Measurements from ENCODE around the gene KHSRP.

Gene KHSRP

GRCh38 chr19:6442087-6442688 is 17.6 kb upstream of the KHSRP start:
- POLR2A ChIA-PET, result no interaction called here
- CTCF ChIA-PET, result no interaction called here
- TF ChIP-seq, protein P1, sequence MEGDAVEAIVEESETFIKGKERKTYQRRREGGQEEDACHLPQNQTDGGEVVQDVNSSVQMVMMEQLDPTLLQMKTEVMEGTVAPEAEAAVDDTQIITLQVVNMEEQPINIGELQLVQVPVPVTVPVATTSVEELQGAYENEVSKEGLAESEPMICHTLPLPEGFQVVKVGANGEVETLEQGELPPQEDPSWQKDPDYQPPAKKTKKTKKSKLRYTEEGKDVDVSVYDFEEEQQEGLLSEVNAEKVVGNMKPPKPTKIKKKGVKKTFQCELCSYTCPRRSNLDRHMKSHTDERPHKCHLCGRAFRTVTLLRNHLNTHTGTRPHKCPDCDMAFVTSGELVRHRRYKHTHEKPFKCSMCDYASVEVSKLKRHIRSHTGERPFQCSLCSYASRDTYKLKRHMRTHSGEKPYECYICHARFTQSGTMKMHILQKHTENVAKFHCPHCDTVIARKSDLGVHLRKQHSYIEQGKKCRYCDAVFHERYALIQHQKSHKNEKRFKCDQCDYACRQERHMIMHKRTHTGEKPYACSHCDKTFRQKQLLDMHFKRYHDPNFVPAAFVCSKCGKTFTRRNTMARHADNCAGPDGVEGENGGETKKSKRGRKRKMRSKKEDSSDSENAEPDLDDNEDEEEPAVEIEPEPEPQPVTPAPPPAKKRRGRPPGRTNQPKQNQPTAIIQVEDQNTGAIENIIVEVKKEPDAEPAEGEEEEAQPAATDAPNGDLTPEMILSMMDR (IDR thresholded peaks at IDR 0.05; ENCODE audit: insufficient read depth, low read length, missing control alignments), result no peak
- no peak for DNase-seq (ENCODE audit: low read depth, low spot score)
- no peak overlapping the region for H3K4me3 ChIP-seq (ENCODE audit: low read depth, low read length)

DNA sequence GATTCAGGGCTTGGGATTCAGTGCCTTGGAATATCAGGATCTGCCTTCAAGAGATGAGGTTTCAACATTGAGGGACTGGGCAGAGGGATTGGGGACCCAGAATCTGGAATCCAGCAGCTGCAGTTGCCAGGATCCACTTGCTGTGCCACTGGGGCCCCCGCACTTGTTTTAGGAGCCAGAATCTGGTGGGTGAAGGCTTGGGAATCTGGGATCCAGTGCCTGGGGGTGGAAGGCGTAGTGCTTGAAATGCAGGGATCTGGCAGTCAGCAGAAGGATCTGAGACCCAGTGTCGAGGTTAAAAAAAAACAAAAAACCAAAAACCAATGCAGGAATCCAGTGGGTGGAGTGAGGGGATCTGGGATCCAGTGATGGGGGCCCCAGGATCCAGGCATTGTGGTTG is 16.3 kb upstream of the KHSRP start:
- DNase-seq (ENCODE audit: low read depth, low spot score), result no peak
- no peak overlapping the region for H3K4me3 ChIP-seq (ENCODE audit: low read depth, low read length)
- ChIA-PET CTCF (no interaction called here), POLR2A (no interaction called here)
- TF ChIP-seq, protein P1 (IDR thresholded peaks at IDR 0.05; ENCODE audit: insufficient read depth, low read length, missing control alignments), result no peak

DNA sequence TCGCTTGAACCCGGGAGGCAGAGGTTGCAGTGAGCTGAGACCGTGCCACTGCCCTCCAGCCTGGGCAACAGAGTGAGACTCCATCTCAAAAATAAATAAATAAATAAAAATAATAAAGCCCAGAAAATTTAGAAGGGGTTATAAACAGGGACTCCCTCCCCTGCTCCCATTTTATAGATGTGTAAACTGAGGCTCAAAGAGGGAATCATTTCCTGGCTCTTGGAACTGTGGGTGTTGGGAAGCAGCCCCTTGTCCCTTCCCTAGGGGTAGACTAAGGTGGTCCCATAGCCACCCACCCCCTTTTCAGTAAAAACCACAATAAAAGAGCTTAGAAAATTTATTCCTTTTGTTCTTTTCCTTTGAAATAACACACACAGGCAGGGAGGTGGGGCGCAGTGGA is 15.1 kb upstream of the KHSRP start:
- TF ChIP-seq, protein P1 (IDR thresholded peaks at IDR 0.05; ENCODE audit: insufficient read depth, low read length, missing control alignments), result no peak
- ChIA-PET CTCF (no interaction called here), POLR2A (no interaction called here)
- H3K4me3 ChIP-seq (ENCODE audit: low read depth, low read length), result no peak overlapping the region
- no peak for DNase-seq (ENCODE audit: low read depth, low spot score)

DNA sequence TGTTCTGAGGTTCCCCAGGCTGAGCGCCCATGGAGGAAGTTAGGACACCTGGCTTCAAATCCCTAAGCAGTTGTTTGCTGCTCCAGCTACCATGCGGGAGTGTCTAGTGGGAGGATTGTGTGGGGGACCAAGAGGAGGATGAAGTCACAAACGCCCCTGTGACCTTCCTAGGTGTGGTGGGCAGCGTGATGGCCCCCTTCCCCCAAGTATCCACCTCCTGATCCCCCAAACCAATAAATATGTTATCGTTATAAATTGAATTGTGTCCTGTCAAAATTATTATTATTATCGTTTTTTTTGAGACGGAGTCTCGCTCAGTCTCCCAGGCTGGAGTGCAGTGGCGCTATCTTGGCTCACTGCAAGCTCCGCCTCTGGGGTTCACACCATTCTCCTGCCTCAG is 9.1 kb upstream of the KHSRP start, which contains the start of gene SLC25A41:
TSS of gene SLC25A41 (minus strand) at position 101 of the 400 bp plus-strand sequence. CDS start at position 31, 70 bp downstream.
- ChIA-PET POLR2A (no interaction called here), CTCF (no interaction called here)
- no peak within 1 kb of the TSS for H3K4me3 ChIP-seq (ENCODE audit: low read depth, low read length)
- no peak for DNase-seq (ENCODE audit: low read depth, low spot score)
- TF ChIP-seq, protein P1 (IDR thresholded peaks at IDR 0.05; ENCODE audit: insufficient read depth, low read length, missing control alignments), result no peak

DNA sequence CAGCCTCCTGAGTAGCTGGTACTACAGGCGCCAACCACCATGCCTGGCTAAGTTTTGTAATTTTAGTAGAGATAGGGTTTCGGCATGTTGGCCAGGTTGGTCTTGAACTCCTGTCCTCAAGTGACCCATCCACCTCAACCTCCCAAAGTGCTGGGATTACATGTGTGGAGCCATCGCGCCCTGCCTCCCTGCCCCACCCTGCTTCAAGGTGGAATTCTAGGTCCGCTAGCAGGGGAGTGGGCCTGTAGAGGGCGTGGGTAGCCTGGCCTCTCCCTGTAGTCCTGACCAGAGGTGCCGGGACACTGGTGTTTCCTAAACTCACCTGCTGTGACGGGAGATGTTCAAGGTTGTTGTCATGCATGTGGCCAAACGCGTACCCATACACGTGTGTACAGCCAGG is 8.6 kb upstream of the KHSRP start:
- no peak overlapping the region for H3K4me3 ChIP-seq (ENCODE audit: low read depth, low read length)
- DNase-seq (ENCODE audit: low read depth, low spot score), result no peak
- TF ChIP-seq, protein P1 (IDR thresholded peaks at IDR 0.05; ENCODE audit: insufficient read depth, low read length, missing control alignments), result no peak
- ChIA-PET POLR2A (no interaction called here), CTCF (no interaction called here)

DNA sequence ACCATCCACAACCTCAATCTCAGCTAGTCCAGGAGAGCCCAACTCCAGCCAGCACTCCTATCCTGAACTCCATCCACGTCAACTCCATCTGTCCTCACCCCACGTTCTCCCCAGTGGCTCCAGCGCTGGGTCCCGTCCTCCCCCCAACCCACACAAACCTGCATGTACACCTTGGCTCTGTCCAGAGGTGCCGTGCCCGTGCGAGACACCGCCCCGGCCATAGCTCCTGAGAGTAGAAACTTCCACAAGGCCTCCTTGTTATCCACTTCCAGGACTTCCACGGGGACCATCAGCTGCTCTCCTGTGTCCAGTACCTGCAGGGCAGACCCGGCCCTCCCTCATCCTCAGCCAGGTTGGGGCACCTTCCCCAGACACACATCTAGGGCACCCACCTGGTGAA is 7.3 kb upstream of the KHSRP start:
- CTCF ChIA-PET, result interaction anchor here (1.2 kb wide), 1 partner anchor 11 kb away, joined by 3 read pairs; no protein-coding TSS in a partner anchor
- TF ChIP-seq, protein P1 (IDR thresholded peaks at IDR 0.05; ENCODE audit: insufficient read depth, low read length, missing control alignments), result no peak
- no peak for DNase-seq (ENCODE audit: low read depth, low spot score)
- H3K4me3 ChIP-seq (ENCODE audit: low read depth, low read length), result no peak overlapping the region
- POLR2A ChIA-PET, result no interaction called here
